Measurements from ENCODE around the gene PUM1.
"Not testable (repeated sequence)": the region's sequence is repeated elsewhere in the genome, so short reads cannot be mapped to it uniquely, and the experiment has no call there.

PUM1 gene

DNA sequence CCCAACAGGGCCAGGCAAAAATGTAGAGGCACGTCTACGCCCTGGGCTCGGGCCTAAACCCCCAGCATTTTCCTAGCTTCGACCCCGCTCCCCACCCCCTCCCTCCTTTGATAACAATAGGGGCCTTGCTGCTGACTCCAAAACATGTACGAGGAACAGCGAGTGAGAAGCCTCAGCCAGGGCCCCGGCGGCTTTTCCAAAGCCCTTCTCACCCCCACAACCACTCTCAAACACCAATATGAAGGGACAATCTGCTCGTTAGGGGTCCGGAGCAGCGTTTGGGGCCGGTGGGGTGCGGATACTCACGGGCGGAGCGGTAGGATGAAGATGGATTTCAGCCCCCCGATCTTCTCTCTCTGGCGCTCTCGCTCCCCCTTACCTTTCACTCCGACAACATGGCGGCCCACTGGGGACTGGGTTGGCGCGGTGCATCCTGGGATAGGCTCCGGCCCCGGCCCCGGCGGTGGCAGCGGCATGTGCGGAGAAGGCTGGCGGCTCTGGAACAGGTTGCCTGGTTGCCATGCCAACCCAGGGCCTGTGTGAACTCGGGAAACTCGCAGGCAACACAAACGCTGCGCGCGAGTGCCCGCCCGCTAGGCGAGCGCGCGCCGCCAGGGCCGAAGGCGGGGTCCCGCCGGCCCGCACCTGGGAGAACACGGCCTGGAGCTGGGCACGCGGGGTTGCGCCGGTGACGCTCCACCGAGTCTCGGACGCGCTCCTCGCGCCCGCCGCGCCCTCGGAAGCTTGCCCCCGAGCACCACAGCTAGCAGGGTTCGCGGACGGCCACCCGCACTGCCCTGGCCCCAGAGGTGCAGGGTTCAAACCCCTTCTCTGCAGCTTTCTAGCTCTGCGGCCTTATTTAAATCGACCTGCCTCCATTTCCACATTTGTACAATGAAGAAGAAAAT lies at the start of gene PUM1:
TSS of gene PUM1 (minus strand) at position 408 of the 908 bp plus-strand sequence. CDS start 6,151 bp downstream, outside the sequence.
- peak; percentile 95 to 96 (median 96) for DNase-seq

DNA sequence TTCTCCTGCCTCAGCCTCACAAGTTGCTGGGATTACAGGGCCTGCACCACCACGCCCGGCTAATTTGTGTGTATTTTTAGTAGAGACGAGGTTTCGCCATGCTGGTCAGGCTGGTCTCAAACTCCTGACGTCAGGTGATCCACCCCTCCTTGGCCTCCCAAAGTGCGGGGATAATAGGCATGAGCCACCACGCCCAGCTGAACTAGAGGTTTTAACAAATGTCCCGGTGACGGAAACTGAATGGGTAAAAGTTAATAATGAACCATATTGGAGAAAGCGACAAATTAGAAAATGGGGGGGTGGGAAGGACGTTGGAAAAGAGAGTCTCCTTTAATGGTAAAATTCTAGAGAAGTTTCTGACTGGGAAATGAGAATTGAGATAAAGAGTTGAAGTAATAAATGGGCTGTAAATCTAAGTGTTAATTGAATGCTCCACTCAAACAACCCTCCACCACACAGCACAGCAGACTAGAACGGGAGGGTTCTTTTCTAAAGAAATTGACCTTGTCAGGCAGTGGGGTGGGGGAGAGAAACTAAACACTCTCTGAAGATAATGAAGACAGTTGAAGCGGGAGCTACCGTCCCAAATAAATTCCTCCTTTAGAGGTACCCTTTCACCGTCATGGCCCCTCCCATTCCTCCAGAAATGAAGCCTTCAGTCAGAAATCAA lies 46.9 kb upstream of the PUM1 start:
- DNase-seq: no peak

GRCh38 chr1:31111290-31111951 lies 45.9 kb upstream of the PUM1 start:
- DNase-seq: no peak

DNA sequence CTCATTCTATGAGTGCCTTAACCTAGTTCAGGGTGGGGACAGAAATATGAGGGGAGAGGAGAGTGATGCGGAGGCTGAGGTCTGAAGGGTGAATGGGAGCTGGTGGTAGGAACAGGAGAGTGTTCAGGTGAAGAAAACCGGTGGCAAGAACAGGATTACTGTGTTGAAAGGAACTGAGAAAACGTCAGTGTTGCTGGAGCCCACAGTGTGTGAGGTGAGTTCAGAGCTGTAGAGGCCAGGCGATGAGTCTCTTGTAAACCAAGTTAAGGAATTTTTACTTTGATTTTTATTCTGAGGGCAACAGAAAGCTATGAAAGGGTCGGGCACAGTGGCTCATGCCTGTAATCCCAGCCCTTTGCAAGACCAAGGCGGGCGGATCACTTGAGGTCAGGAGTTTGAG lies 45.3 kb upstream of the PUM1 start:
- no peak for DNase-seq

DNA sequence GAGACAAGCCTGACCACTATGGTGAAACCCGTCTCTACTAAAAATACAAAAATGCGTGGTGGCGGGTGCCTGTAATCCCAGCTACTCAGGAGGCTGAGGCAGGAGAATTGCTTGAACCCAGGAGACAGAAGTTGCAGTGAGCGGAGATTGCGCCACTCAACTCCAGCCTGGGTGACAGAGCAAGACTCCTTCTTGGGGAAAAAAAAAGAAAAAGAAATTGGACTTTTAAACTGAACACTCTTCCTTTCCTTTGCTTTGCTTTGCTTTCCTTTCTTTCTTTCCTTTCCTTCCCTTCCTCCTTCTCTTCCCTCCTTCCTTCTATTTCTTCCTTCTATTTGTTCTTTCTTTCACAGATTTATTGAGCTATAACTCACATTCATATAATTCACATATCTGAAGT lies 43.3 kb upstream of the PUM1 start:
- DNase-seq: no peak

DNA sequence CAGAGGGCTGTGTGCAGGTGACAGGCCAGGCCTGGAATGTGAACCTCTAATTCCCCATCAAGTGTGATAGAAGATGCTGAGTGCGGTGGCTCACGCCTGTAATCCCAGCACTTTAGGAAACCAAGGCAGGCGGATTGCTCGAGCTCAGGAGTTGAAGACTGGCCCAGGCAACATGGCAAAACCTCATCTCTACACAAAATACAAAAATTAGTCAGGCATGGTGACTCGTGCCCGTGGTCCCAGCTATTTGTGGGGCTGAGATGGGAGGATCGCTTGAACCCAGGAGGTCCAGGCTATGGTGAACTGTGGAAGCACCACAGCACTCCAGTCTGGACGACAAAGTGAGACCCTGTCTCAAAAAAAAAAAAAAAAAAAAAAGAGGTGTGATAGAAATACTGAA lies 40.1 kb upstream of the PUM1 start:
- no peak for DNase-seq

GRCh38 chr1:31102501-31102950 lies 37.0 kb upstream of the PUM1 start:
- no peak for DNase-seq

DNA sequence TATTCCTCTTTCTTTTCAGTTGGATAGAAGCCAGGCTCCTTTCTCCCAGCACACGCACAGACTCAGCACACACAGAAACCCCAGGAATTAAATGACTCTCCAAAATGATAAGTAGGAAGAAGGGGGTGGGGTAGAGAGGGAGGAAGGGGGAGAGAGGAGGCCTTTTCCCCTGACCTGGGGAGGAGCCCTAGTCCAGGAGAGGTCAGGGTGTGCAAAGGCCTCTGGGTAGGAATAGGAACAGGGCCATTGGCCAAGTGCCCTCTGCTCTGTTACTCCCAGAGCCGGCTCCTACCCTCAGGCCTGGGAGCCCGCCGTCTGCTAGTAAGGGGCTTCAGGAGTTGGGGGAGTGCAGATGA lies 35.6 kb upstream of the PUM1 start:
- DNase-seq: no peak

DNA sequence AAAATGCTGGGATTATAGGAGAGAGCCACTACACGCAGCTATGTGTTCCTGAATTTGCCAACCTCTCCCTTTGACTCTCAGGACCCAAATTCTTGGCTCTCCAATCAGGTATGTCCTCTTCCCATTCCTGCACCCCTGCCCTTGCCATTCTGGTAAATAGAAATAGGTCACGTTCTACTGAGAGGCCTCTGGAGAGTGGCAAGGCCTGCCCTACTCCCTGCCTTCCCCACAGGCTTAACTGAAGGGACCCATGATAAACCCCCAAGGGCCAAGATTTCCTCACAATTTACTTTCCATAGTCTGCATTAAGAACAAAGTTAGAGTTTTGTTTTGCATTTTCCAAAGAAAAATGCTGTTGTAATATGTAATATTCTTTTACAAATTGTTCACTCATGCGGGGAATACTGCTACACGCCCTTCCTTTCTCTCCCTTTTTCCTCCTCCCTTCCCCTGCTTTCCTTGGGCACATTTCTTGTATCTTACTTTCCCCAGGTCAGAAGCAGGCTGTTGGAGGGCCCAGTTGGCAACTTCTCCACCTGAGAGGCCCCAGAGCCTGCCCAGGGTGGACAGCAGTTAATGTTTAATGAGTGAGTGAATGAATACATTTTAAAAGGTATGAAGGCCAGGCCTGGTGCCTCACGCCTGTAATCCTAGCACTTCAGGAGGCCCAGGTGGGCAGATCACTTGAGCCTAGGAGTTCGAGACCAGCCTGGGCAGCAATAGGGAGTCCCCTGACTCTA lies 33.9 kb upstream of the PUM1 start:
- DNase-seq: no peak

DNA sequence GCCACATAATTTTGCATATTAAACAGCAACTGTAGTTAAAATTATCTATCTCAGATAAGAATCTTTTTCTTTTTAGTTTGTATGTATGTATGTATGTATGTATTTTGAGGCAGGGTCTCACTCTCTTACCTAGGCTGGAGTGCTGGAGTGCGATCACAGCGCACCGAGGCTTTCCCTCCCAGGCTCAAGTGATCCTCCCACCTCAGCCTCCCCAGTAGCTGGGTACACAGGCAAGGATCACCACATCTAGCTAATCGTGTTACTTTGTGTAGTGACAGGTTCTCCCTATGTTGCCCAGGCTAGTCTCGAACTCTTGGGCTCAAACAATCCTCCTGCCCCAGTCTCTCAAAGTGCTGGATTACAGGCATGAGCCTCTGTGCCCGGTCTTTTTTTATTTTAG lies 30.5 kb upstream of the PUM1 start:
- no peak for DNase-seq

DNA sequence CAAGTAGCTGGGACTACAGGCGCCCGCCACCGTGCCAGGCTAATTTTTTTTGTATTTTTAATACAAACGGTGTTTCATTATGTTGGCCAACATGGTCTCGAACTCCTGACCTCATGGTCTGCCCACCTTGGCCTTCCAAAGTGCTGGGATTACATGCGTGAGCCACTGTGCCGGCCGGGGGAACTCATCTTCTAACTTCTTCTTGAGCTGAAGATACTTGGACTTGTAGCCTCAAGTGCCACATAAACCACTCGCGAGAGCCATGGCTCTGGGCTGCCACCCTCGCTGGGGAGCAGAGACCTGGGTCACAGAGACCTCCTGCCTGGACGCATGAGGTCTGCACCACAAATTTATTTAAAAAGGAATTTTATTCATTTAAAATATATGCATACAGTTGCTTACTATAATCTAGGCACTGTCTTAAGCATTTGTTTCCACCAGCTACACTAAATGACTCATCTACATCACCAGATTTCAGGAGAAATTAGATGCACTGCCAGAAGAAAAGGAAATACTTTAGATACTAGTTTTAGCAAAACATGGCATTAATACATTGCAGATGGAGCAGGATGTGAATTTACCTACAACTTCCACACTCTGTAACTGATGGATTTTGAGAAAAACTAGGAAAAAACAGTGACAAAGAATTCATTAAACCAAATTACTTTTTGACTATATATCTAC lies 29.9 kb upstream of the PUM1 start:
- no peak for DNase-seq

DNA sequence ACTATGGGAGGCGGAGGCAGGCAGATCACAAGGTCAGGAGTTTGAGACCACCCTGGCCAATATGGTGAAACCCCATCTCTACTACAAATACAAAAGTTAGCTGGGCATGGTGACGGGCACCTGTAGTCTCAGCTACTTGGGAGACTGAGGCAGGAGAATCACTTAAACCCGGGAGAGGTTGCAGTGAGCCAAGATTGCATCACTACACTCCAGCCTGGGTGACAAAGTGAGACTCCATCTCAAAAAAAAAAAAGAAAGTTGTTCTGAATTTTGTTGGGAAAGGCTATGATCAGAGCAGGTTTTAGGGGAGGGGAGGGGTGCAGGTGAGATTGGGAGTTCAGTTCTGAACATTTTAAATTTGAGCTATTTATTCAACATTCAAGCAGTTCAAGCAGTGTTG lies 22.6 kb upstream of the PUM1 start:
- not testable (repeated sequence) for DNase-seq

- DNase-seq: no peak
These were observed 19.5 kb upstream of the PUM1 start for GRCh38 chr1:31084782-31085569.

GRCh38 chr1:31082385-31082784 lies 16.9 kb upstream of the PUM1 start:
- no peak for DNase-seq

- DNase-seq: no peak
These were observed 7.5 kb upstream of the PUM1 start for GRCh38 chr1:31073044-31073443.

GRCh38 chr1:31072304-31072746 lies 6.8 kb upstream of the PUM1 start:
- no peak for DNase-seq

GRCh38 chr1:31069392-31069791 lies 3.9 kb upstream of the PUM1 start:
- no peak for DNase-seq

DNA sequence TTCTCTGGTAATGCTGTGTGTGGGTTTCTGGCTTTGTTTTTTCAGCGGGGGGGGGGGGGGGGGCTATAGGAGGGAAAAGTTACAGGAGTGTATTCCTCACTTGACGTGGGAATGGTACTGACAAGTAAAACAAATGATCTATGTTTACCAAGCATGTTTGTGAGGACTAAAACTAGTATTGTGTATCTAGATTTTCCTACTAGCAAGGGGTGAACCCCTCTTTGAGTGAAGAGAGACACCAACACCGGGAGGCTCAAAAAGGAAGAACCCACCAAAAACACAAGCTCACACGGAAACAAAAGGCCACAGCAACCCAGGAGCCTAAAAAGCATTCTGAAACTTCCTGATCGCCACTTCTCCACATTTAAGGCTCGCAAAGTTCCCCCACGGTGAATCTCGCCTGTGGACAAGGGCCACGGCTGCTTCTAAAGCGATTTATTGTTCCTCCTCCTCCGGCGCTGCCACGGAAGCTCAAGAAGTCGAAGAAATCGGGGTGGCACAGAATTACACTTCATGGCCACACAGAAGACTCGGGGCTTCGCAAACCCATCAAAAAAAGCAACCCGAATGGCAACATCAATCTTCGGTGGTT lies 703 bp downstream of the PUM1 start:
- DNase-seq: peak in 3 of 4 experiments; percentile 28 to 39 (median 38)

DNA sequence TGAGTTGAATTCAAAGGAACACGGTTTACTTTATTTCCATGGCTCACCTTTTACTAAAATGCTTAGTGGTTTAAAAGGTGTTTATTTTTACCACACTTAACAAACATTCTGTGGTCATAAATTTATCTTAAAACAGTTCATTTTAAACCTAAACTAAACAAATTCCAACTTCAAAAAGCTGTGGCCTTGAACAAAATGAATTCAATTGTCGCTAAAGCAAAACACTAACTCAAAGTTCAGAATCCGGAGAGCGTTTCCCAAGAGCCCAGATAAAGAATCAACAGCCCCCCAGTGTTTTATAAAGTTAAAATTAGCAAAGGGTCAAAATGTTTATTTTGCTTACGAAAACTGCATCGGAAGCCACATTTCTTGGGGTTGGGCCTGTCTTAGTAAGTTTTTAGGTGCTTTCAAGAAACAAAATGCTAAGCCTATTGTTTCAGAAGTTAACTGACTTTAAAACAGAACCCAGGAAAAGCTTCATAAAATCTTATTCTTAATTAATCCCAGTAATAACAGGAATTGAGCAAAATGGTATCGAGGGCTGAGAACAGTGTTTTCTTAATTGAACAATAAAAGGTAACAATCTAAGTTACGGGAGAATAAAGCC lies 1.3 kb downstream of the PUM1 start:
- no peak for DNase-seq

DNA sequence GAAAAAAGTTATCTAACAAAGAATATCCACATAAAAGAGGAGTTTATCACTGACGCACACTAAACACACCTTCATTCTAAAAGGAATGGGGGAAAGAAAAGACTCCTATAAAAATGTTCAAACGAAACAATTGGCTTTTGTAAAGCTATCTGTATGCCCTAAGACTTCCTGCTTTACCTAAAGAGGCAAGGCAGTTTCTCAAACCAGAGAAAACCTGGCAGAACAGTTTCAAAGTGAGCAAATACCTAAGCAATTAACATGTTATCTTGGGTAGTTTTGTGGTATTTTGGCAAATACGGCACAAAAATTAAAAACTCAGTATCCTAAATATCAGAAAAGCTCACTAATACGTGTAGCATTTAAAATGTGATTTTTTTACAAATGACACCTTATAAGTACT lies 1.9 kb downstream of the PUM1 start:
- DNase-seq: no peak

Data from activated naive CD4-positive, alpha-beta T cell (primary cell).